Spleen (tissue), 7 donors: ENCODE data around the gene CMTM7.
"Not testable (repeated sequence)": the region's sequence is repeated elsewhere in the genome, so short reads cannot be mapped to it uniquely, and the experiment has no call there.

Source experiments
- POLR2A ChIP-seq, 3 donors: fragments of 450-650 bp; IDR thresholded peaks; one replicate each; pipeline ENCODE4 v1.5.1; 2017; ENCODE audit warnings: antibody characterized with exemption in 3 of 3, mild to moderate bottlenecking in 1 of 3
- TF ChIP-seq, protein P1 (sequence below), 11 experiments: fragments of 200-600 bp in 7 of 11; fragments of 450-650 bp in 4 of 11; sonication (generic) in 4 of 11; IDR thresholded peaks in 8 of 11; conservative IDR thresholded peaks in 3 of 11; 1 replicate in 7 of 11; 2 replicates in 4 of 11; pipeline versions ENCODE4 v1.4.0 to v1.8.0; 2016 to 2021; ENCODE audit warnings: antibody characterized with exemption in 11 of 11, inconsistent platforms in 4 of 11, mild to moderate bottlenecking in 1 of 11
- donor health status: DM: no; HTN: no; CAD: no; lungs with moderate emphysema.
- donor health status: DM: no; HTN: no; CAD: no.
- donor health status: DM: no; HTN: no; CAD: no.

DNA sequence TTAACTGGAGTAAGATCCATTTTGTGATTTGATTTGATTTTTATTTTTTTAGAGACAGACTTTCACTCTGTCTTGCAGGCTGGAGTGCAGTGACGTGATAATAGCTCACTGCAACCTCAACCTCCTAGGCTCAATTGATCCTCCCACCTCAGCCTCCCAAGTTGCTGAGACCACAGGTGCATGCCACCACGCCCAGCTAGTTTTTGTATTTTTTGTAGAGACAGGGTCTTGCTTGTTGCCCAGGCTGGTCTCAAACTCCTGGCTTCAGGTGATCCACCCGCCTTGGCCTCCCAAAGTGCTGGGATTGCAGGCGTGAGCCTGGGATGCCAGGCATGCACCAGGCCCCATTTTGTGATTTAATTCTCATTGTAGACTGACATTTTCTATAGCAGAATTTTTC, 47.8 kb downstream of the CMTM7 start:
- TF ChIP-seq, protein P1, sequence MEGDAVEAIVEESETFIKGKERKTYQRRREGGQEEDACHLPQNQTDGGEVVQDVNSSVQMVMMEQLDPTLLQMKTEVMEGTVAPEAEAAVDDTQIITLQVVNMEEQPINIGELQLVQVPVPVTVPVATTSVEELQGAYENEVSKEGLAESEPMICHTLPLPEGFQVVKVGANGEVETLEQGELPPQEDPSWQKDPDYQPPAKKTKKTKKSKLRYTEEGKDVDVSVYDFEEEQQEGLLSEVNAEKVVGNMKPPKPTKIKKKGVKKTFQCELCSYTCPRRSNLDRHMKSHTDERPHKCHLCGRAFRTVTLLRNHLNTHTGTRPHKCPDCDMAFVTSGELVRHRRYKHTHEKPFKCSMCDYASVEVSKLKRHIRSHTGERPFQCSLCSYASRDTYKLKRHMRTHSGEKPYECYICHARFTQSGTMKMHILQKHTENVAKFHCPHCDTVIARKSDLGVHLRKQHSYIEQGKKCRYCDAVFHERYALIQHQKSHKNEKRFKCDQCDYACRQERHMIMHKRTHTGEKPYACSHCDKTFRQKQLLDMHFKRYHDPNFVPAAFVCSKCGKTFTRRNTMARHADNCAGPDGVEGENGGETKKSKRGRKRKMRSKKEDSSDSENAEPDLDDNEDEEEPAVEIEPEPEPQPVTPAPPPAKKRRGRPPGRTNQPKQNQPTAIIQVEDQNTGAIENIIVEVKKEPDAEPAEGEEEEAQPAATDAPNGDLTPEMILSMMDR (IDR thresholded peaks at IDR 0.05 in 8 of 11, conservative IDR thresholded peaks at IDR 0.05 in 3 of 11) = not testable (repeated sequence)
- not testable (repeated sequence) for TF ChIP-seq POLR2A (IDR thresholded peaks at IDR 0.05)
